H4 (cell line): ENCODE data around the gene HNRNPA1. TPM values are rescaled to one million over a fixed set of nuclear protein-coding genes. Genes with fewer than 3 reads are reported as not detected.
"Not testable (repeated sequence)": the region's sequence is repeated elsewhere in the genome, so short reads cannot be mapped to it uniquely, and the experiment has no call there.

Experiments
- DNase-seq: peaks from one replicate; pipeline ENCODE4 v3.0.0-alpha.2; 2015; ENCODE audit warnings: low spot score
- total RNA-seq: library from RNA; depleted of rRNA; stranded (reverse); fragments of >200 nt; shearing (Covaris generic); gene quantifications from 2 replicates; pipeline ENCODE4 v1.2.3, GENCODE V29; 2014

HNRNPA1 gene
- total RNA-seq, 1 experiment from 2014 or later: 634 TPM

- no peak for DNase-seq
Measured at GRCh38 chr12:54298904-54299303, 18.4 kb downstream of the HNRNPA1 start.

GRCh38 chr12:54299515-54300224 lies 19.1 kb downstream of the HNRNPA1 start:
- DNase-seq: no peak

- no peak for DNase-seq
Measured at GRCh38 chr12:54300225-54300731, 19.8 kb downstream of the HNRNPA1 start.

GRCh38 chr12:54300732-54301427 lies 20.4 kb downstream of the HNRNPA1 start, which contains the start of gene NFE2:
NFE2 (minus strand) TSS chr12:54301015; CDS start chr12:54295248, 5,767 bp downstream.
- peak; percentile 69 for DNase-seq

- no peak for DNase-seq
Measured at GRCh38 chr12:54301428-54302048, 21.0 kb downstream of the HNRNPA1 start.

DNA sequence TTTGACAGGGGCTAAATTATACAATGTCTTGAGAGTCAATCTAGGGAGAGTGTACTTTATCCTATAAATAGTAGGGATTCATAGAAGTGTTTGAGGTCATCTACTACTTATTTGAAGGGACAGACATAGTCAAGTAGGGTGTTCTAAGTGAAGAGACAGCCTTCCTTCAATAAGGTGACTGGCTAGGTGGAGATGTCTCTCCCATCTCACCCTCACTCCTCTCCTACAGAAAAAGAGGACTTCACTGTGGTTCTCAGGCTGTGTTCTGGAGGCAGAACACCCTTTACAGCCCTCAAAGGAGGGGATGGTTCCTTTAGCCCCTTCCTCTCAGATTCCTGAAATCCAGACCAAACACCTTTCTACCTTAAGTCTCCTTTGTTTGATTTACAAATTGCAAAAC lies 23.1 kb downstream of the HNRNPA1 start:
- DNase-seq: no peak

- peak; percentile 84 for DNase-seq
Measured at GRCh38 chr12:54304187-54304810, 23.8 kb downstream of the HNRNPA1 start.

DNA sequence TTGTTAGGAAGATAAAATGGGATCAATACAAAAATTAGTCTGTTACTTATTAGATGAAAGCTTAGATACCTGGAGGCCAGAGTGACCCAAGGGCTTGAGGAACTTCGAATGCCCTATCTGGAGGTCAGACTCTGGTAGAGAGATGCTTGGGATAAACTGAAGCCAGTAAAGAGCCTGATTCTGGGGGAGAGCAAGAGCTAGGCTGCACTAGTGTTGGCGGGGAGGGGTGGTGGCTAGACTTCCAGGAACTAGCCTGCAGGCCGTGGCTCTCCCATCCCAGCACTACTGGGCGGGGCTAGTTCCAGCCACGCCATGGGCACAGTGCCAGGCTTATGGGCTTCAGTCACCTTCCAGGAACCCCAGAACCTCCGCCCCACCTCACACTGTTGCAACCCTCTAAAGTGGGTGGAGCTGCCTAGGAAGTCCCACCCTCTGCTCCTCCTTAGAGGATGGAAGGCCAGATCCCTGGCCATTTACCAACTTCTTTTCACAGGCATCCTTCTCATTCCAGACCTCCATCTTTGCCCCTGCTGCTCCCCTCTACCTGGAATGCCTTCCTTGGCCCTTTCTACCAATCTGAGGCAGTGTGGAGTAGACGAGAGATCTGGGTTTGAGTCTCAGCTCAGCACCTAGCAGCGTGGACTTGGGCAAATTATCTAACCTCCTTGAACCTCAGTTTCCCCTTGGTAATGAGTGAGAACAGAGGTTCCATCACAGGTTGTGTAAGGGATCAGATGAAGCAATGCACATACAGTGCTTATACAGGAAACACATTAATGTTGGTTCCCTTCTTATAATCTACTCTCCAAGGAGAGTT lies 26.6 kb downstream of the HNRNPA1 start:
- peak; percentile 97 for DNase-seq

GRCh38 chr12:54311051-54311450 lies 30.5 kb downstream of the HNRNPA1 start:
- DNase-seq: no peak

DNA sequence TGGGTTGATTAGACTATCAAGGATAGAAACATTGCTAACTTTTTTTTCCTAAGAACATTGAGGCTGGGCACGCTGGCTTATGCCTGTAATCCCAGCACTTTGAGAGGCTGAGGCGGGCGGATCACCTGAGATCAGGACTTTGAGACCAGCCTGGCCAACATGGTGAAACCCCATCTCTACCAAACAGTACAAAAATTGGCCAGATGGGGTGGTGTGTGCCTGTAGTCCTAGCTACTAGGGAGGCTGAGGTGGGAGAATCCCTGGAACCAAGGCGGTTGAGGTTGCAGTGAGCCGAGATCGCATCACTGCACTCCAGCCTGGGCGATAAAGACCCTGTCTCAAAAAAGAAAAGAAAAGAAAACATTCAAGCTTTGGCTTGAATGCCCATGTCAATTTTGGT lies 31.8 kb downstream of the HNRNPA1 start:
- not testable (repeated sequence) for DNase-seq

DNA sequence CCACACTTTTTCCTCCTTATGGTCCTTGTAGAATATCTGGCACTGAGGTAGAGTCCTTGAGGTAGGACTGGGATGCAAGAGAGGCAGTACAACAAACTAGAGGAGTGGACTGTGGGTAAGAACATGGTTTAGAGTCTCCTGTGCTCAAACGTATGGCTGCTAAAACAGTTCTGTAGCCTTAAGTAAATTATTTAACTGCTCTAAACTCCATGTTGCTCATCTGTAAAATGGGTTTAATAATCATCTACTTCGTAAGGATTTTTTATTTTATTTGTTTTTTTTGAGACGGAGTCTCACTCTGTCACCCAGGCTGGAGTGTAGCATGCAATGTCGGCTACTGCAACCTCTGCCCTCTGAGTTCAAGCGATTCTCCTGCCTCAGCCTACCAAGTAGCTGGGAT lies 40.8 kb downstream of the HNRNPA1 start:
- DNase-seq: no peak

GRCh38 chr12:54324617-54325441 lies 44.3 kb downstream of the HNRNPA1 start, which contains the start of gene COPZ1:
COPZ1 (plus strand) TSS chr12:54325131; CDS start chr12:54325164, 33 bp downstream.
- peak; percentile 99 for DNase-seq

- DNase-seq: not testable (repeated sequence)
Measured at GRCh38 chr12:54325442-54326109, 45.0 kb downstream of the HNRNPA1 start.

DNA sequence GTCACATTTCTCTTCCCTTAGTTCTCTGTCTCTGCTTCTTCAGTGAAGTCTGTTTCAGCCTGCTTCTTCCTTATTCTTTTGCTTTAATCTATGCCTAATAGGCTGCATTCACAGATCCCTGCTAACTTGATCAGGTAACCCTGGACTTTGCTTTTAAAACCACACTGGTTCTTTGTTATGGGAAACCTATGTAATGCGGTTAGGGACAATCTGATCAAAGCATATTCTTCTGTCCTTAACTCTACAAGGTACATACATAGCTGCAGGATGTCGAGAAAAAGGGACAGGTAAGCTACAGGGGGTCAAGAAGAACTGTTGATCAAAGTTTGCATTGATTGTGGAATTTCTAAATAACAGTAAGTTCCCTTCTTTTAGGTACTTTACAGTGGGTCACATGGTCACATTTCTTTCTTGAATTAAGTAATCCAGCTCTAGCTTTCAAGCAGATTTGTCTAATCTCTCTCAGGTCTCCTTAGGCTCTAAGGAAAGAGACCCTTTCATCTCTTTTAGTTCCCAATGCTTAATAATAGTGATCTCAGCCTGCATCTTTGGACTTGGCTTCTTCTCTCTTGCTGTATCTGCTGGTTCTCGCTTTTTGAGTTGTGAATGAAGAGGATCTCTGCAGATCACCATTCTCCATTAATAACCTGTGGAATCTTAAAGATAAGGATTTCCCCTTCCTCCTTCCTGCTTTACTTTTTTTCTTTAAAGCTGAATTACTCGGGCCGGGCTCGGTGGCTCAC lies 48.2 kb downstream of the HNRNPA1 start:
- no peak for DNase-seq

- DNase-seq: no peak
Measured at GRCh38 chr12:54329759-54330158, 49.2 kb downstream of the HNRNPA1 start.

DNA sequence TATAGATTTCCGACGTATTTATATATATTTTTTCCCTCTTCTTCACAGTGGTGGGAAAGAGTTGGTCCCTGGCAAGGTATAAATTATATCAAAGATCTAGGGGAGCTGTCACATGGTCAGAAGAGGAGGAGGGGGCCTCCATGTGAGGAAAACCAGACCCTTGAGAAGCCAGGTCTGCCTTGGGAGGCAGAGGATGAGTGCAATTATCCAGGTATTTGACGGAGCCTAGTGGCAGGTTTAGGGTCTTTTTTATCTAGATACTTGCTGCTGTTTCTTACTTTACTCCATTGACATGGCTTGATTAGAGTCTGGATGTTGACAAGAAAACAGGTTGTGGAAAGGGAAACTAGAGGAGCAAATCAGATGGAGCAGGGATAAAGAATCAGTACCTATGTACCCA lies 49.9 kb downstream of the HNRNPA1 start:
- DNase-seq: no peak

- no peak for DNase-seq
Measured at GRCh38 chr12:54331461-54331860, 50.9 kb downstream of the HNRNPA1 start.

DNA sequence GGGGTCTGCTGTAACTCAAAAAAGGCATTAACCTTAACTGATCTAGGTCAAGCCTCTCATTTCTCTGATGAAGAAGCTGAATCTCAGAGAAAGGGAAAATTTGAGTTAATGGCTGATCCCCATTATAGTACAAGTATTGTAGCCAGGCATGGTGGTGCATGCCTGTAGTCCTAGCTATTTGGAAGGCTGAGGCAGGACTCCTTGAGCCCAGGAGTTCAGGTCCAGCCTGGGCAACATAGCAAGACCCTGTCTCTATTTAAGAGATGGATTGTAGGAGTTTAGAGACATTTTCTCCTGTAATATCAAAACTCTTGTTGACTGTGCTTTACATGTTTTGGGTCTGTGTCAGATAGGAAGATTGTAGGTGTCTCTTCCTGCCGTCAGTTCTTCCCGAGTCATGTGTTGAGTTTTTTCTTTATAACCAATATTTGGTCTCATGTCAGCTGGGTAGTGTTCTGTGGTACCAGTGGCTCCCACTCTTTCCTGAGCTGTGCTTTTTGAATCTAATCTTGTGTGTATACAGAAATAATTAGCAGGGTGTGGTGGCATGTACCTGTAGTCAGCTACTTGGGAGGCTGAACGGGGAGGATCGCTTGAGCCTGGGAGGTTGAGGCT lies 53.0 kb downstream of the HNRNPA1 start:
- DNase-seq: no peak
